Measurements from ENCODE around the gene DNAH10.

Gene DNAH10

GRCh38 chr12:123829561-123829960 is 67.5 kb downstream of the DNAH10 start:
- no peak overlapping the region for H3K27ac ChIP-seq
- no peak for TF ChIP-seq ZFX (IDR thresholded peaks at IDR 0.05)
- TF ChIP-seq CTCF (conservative IDR thresholded peaks at IDR 0.05), result no peak

GRCh38 chr12:123830675-123831074 is 68.6 kb downstream of the DNAH10 start:
- TF ChIP-seq CTCF (conservative IDR thresholded peaks at IDR 0.05), result no peak
- TF ChIP-seq ZFX (IDR thresholded peaks at IDR 0.05), result no peak
- no peak overlapping the region for H3K27ac ChIP-seq

- H3K27ac ChIP-seq, result no peak overlapping the region
- TF ChIP-seq ZFX (IDR thresholded peaks at IDR 0.05) (no peak), CTCF (conservative IDR thresholded peaks at IDR 0.05) (no peak)
Measured at GRCh38 chr12:123832052-123832451, 70.0 kb downstream of the DNAH10 start.

GRCh38 chr12:123833830-123834229 is 71.7 kb downstream of the DNAH10 start:
- TF ChIP-seq CTCF (conservative IDR thresholded peaks at IDR 0.05) (no peak), ZFX (IDR thresholded peaks at IDR 0.05) (no peak)
- H3K27ac ChIP-seq, result no peak overlapping the region

DNA sequence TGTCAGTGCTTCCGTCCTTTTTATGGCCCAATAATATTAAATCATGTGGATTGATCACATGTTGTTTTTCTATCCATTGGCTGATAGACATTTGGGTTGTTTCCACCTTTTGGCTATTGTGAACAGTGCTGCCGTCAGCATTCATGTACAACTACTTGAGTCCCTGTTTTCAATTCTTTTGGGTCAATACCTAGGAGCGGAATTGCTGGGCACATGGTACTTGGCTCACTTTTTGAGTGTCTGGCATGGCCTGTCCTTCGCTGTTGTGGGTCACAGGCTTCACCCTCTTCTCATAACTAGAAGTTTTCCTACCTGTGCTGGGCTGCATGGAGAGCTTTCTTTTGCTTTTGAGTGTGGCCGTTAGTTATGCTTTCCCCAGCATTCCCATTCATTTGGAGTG is 72.7 kb downstream of the DNAH10 start:
- H3K27ac ChIP-seq, result no peak overlapping the region
- TF ChIP-seq CTCF (conservative IDR thresholded peaks at IDR 0.05) (no peak), ZFX (IDR thresholded peaks at IDR 0.05) (no peak)

DNA sequence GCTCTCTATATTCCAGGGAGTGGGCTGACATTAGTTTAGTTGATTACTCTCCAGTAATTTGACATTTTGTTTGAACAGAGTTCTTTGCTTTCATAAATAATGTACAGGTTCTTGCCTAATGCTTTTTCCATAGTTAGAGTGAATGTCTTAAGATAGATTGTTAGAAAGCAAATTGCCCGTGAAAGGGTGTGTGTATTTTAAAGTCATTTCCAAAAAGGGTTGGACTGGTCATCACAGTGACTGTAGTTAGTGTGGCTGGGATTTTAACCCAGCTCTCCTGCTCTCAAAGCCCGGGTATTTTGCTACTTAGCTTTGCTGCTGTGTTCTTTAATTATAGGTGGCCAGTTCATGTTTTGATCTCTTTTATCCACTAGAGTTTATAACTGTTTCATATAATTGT is 74.2 kb downstream of the DNAH10 start:
- no peak for TF ChIP-seq ZFX (IDR thresholded peaks at IDR 0.05)
- TF ChIP-seq CTCF (conservative IDR thresholded peaks at IDR 0.05), result no peak
- no peak overlapping the region for H3K27ac ChIP-seq

DNA sequence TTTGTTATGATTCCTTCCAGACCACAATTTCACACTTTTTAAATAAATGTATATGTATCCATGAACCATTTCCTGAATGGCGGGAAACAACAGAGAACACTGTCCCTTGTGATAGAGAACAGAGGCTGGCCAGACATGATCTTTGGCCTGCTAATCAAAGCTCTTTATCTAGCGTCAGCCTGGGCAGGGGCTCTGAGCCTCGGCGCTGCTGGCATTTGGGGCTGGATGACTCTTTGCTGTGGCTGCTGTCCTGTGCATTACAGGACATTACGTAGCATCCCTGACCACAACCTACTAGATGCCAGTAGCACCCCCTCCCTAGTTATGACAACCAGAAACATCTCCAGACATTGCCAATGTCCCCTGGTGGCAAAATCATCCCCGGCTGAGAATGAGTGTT is 77.7 kb downstream of the DNAH10 start:
- no peak overlapping the region for H3K27ac ChIP-seq
- TF ChIP-seq CTCF (conservative IDR thresholded peaks at IDR 0.05), result no peak
- no peak for TF ChIP-seq ZFX (IDR thresholded peaks at IDR 0.05)

All from C4-2B (cell line).